A549 (cell line): ENCODE results near the gene SRCAP. TPM values are rescaled to one million over a fixed set of nuclear protein-coding genes. Genes with fewer than 3 reads are reported as not detected.
A peak's percentile ranks its signal among the peaks of the same experiment; 100 is the strongest.

ENCODE experiments used
- ATAC-seq, 2 experiments: fragments of 200-7000 bp in 1 of 2; fragments of >200 bp in 1 of 2; cut with Nextera tagmentation in 1 of 2; cut with Tn5 transposase in 1 of 2; 3 replicates each; pipeline versions ENCODE4 v1.8.0 to v1.9.1; 2018 to 2020; ENCODE audit warnings: mild to moderate bottlenecking in 1 of 2, moderate library complexity in 1 of 2
- CTCF ChIA-PET: fragments of 300-600 bp; sonication (Branson Sonifier 250); formaldehyde crosslinking; extraction: SDS; loops from one replicate; lab custom pipeline; 2021; ENCODE audit warnings: antibody characterized with exemption, inconsistent platforms; lab: Yijun Ruan, JAX
- POLR2A ChIA-PET: fragments of 350-600 bp; formaldehyde crosslinking; extraction: SDS; loops from one replicate; lab custom pipeline; 2021; ENCODE audit warnings: antibody characterized with exemption, inconsistent platforms; lab: Yijun Ruan, JAX
- DNase-seq, 2 experiments: peaks; one replicate each; pipeline versions ENCODE4 v3.0.0 to v3.0.0-alpha.2; 2011 to 2016; ENCODE audit warnings: low read depth in 1 of 2, low spot score in 1 of 2
- FAIRE-seq: peaks from 2 replicates; lab custom pipeline; 2011; peaks lifted over from hg19 to GRCh38; lab: Jason Lieb, UNC
- H3K27ac ChIP-seq, 2 experiments: fragments of >200 bp; sonication (Bioruptor Twin); formaldehyde crosslinking; 3 replicates each; pipeline ENCODE4 v1.5.1; 2016 to 2017
- H3K4me1 ChIP-seq: fragments of >200 bp; sonication (Bioruptor Twin); formaldehyde crosslinking; 3 replicates; pipeline ENCODE4 v1.6.1; 2016
- H3K4me2 ChIP-seq: fragments of >200 bp; sonication (Bioruptor Twin); formaldehyde crosslinking; 3 replicates; pipeline ENCODE4 v1.6.1; 2016
- H3K4me3 ChIP-seq: fragments of >200 bp; sonication (Bioruptor Twin); formaldehyde crosslinking; 3 replicates; pipeline ENCODE4 v1.5.1; 2016
- H3K9me3 ChIP-seq: fragments of >200 bp; sonication (Bioruptor Twin); formaldehyde crosslinking; 3 replicates; pipeline ENCODE4 v1.6.1; 2016
- CBX2 ChIP-seq: fragments of 200-600 bp; sonication (generic); IDR thresholded peaks from 2 replicates; pipeline ENCODE4 v1.6.1; 2016; ENCODE audit warnings: low read depth, mild to moderate bottlenecking, borderline replicate concordance
- CBX8 ChIP-seq: fragments of 200-600 bp; sonication (generic); IDR thresholded peaks from 2 replicates; pipeline ENCODE4 v1.6.1; 2016
- CHD4 ChIP-seq: fragments of 200-600 bp; sonication (generic); IDR thresholded peaks from 2 replicates; pipeline ENCODE4 v1.6.1; 2016; ENCODE audit warnings: antibody characterized with exemption, mild to moderate bottlenecking, borderline replicate concordance
- EHMT2 ChIP-seq: fragments of 200-600 bp; sonication (generic); IDR thresholded peaks from 2 replicates; pipeline ENCODE4 v1.6.1; 2016; ENCODE audit warnings: antibody characterized with exemption, low read depth, mild to moderate bottlenecking, moderate library complexity
- GATA3 ChIP-seq: IDR thresholded peaks from 2 replicates; pipeline ENCODE4 v1.6.1; 2012; ENCODE audit warnings: borderline replicate concordance
- HOXB13 ChIP-seq: fragments of 250-450 bp; sonication (Bioruptor Pico); IDR thresholded peaks from 2 replicates; pipeline ENCODE4 v1.5.0; 2020; ENCODE audit warnings: low read depth, mild to moderate bottlenecking, moderate library complexity
- JUN ChIP-seq, 2 experiments: fragments of >200 bp; sonication (Bioruptor Twin); formaldehyde crosslinking; IDR thresholded peaks; 2 replicates in 1 of 2; 3 replicates in 1 of 2; pipeline ENCODE4 v1.6.1; 2016 to 2017
- KDM1A ChIP-seq: fragments of 200-600 bp; sonication (generic); IDR thresholded peaks from 2 replicates; pipeline ENCODE4 v1.6.1; 2016; ENCODE audit warnings: low read depth, mild to moderate bottlenecking
- KDM5A ChIP-seq: fragments of 200-600 bp; sonication (generic); IDR thresholded peaks from 2 replicates; pipeline ENCODE4 v1.6.1; 2016; ENCODE audit warnings: antibody characterized with exemption, mild to moderate bottlenecking
- NPAS2 ChIP-seq: fragments of 250-450 bp; sonication (Bioruptor Pico); IDR thresholded peaks from 2 replicates; pipeline ENCODE4 v1.8.0; 2022; ENCODE audit warnings: mild to moderate bottlenecking, moderate library complexity, borderline replicate concordance
- PHF8 ChIP-seq: fragments of 200-600 bp; sonication (generic); IDR thresholded peaks from 2 replicates; pipeline ENCODE4 v1.6.1; 2016; ENCODE audit warnings: low read depth, mild to moderate bottlenecking, antibody characterized with exemption, moderate library complexity, borderline replicate concordance
- RAD21 ChIP-seq, 2 experiments: fragments of >200 bp in 1 of 2; sonication (Bioruptor Twin) in 1 of 2; formaldehyde crosslinking in 1 of 2; IDR thresholded peaks in 1 of 2; conservative IDR thresholded peaks in 1 of 2; 2 replicates in 1 of 2; 3 replicates in 1 of 2; pipeline ENCODE4 v1.6.1; 2012 to 2018; ENCODE audit warnings: inconsistent platforms in 1 of 2
- SREBF2 ChIP-seq: fragments of 450-650 bp; IDR thresholded peaks from 2 replicates; pipeline ENCODE4 v1.6.1; 2014; ENCODE audit warnings: mild to moderate bottlenecking, moderate library complexity
- ZNF302 ChIP-seq: fragments of 250-450 bp; sonication (Bioruptor Pico); IDR thresholded peaks from 2 replicates; pipeline ENCODE4 v1.9.0; 2021; ENCODE audit warnings: inconsistent platforms, mild to moderate bottlenecking, moderate library complexity
- WGBS: methylation state at CpG from one replicate; pipeline ENCODE4 v1.1.6; 2017; ENCODE audit errors: missing lambda C conversion rate; 5-methylcytosine and 5-hydroxymethylcytosine counted together
- polyA plus RNA-seq, 4 experiments: library from polyadenylated mRNA; depleted of rRNA in 3 of 4; stranded (reverse); fragments of >200 nt; fragmentation: RNase III in 1 of 4; extraction: RNeasy Plus Mini Kit Qiagen cat#74134 plus additional on column Dnase treatment in 1 of 4; gene quantifications; 2 replicates in 3 of 4; 3 replicates in 1 of 4; pipeline ENCODE4 v1.2.3, GENCODE V29; 2011 to 2017
- TF ChIP-seq, protein P1 (sequence below): fragments of 250-450 bp; sonication (Bioruptor Pico); IDR thresholded peaks from 2 replicates; pipeline ENCODE4 v1.5.0; 2020; ENCODE audit warnings: low read depth, mild to moderate bottlenecking, moderate library complexity
- TF ChIP-seq, protein P2 (sequence below): IDR thresholded peaks from 2 replicates; pipeline ENCODE4 v1.6.1; 2012
- TF ChIP-seq, protein P3 (sequence below): fragments of >200 bp; sonication (Bioruptor Twin); formaldehyde crosslinking; IDR thresholded peaks from 2 replicates; pipeline ENCODE4 v1.6.1; 2016
- TF ChIP-seq, protein P4 (sequence below): IDR thresholded peaks from 2 replicates; pipeline ENCODE4 v1.6.1; 2012; ENCODE audit warnings: low read depth, borderline replicate concordance

The SRCAP gene
- polyA plus RNA-seq, 2 of the 4 experiments (the other 2 are of a cell fraction): 6.2 to 19.9 TPM

DNA sequence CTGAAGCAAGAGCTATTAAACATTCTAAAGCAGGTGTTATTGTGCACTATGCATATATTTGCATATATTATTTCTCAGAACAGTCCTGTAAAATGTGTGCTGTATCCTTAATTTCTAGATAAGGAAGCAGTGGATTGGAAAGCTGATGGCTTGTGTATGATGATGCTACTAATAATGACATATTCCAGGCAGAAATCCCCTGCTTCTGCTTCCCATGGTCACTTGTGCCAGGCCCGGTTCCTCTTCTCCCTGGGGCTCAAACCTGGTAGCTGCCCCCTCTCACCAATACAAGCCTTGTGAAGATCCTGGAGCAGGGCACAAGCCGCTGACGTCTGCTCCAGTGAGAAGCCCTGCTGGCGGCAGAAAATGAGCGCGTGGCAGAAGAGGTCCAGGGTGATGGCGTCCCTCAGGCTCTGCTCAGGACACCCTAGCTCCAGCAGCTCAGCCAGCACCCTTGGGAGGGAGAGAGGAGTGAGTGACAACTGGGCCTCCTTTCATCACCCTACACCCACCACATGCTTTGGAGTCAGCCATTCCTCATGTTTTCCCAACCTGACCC lies 61.1 kb downstream of the SRCAP start:
- no peaks in the 10 kb centered on the region for H3K9me3 ChIP-seq
- H3K4me1 ChIP-seq: peaks cover 19% of the 10 kb centered on the region
- no peak overlapping the region for H3K4me3 ChIP-seq
- POLR2A ChIA-PET: interaction anchor here (1.8 kb wide), 1 partner anchor 12 kb away, joined by 8 read pairs; the partner anchor contains the start of gene PHKG2
- H3K4me2 ChIP-seq: no peak overlapping the region
- FAIRE-seq (no peak), DNase-seq (no peak), ATAC-seq (no peak)
- CTCF ChIA-PET: interaction anchor here (0.6 to 2.2 kb wide), 4 partner anchors 20 to 54 kb away, joined by 3 to 5 read pairs (median 4); a partner anchor contains a TSS
- TF ChIP-seq, protein P1, sequence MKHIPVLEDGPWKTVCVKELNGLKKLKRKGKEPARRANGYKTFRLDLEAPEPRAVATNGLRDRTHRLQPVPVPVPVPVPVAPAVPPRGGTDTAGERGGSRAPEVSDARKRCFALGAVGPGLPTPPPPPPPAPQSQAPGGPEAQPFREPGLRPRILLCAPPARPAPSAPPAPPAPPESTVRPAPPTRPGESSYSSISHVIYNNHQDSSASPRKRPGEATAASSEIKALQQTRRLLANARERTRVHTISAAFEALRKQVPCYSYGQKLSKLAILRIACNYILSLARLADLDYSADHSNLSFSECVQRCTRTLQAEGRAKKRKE (CRISPR knock-in tag): no peak
- TF ChIP-seq KDM1A: no peak
- TF ChIP-seq CHD4: no peak
- TF ChIP-seq, protein P2, sequence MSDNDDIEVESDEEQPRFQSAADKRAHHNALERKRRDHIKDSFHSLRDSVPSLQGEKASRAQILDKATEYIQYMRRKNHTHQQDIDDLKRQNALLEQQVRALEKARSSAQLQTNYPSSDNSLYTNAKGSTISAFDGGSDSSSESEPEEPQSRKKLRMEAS: no peak
- no peak for TF ChIP-seq SREBF2
- TF ChIP-seq HOXB13 (CRISPR knock-in tag): no peak
- H3K27ac ChIP-seq: no peak overlapping the region
- WGBS: 95% methylated on average over 7 of the region's 7 CpGs

DNA sequence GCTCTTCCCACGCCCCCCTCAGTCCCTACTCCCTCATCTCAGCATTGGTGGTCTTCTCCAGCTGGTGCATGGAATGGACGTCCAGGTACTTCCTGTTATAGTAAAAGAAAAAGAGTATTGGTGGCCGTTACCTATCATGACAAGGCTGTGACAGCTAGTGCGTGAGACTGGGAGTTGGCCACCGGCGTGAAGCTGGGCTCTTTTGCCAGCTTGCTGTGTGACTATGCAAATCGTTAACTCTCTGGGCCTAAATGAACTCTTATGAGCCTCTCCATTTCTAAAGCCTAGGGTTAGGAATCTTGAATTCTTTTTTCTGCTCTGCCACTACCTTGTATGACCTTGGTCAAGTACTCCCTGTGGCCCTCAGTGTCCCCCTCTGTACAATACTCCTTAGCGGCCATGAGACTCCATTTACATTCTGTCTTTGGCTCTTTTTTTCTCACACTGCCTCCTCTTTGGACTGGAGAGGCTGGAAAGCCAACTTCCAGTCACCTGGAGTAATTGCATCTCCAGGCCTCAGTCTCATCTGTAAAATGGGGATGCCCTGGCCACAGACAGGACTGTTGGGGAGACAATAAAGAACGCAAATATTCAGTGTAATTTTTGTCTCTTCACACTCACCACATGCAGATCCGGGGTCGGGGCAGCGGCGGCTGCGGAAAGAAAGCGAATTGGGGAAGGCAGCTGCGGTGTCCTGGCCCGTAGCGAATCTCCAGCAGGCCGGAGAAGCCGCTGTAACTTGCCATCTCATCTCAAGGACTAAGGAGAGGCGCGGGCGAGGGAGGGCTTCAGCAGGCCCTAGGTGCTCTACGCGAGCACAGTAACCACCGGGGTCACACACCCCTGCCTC lies 61.8 kb downstream of the SRCAP start:
- POLR2A ChIA-PET: interaction anchor here (1.0 to 1.8 kb wide), 3 partner anchors 13 kb away, joined by 3 to 8 read pairs (median 3); partner anchors contain the start of gene PHKG2
- DNase-seq (no peak), ATAC-seq (no peak), FAIRE-seq (no peak)
- CTCF ChIA-PET: interaction anchor here (1.1 to 2.2 kb wide), 4 partner anchors 9 to 54 kb away, joined by 3 to 5 read pairs (median 4); a partner anchor contains a TSS
- TF ChIP-seq, protein P3, sequence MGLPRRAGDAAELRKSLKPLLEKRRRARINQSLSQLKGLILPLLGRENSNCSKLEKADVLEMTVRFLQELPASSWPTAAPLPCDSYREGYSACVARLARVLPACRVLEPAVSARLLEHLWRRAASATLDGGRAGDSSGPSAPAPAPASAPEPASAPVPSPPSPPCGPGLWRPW: no peak
- TF ChIP-seq JUN (IDR thresholded peaks at IDR 0.05) (no peak), CHD4 (no peak), EHMT2 (no peak), KDM1A (no peak), ZNF302 (CRISPR knock-in tag) (no peak), KDM5A (no peak), RAD21 (conservative IDR thresholded peaks at IDR 0.05 in 1 of 2, IDR thresholded peaks at IDR 0.05 in 1 of 2) (no peak), CBX2 (no peak)
- 77% methylated on average over 26 of the region's 26 CpGs for WGBS
- Histone ChIP-seq H3K4me2 (peak overlapping the region; percentile 98), H3K27ac (peak overlapping the region in 1 of 2 experiments; percentile 82; a peak in 4 of 6 replicates), H3K4me3 (peak overlapping the region; percentile 68), H3K4me1 (peaks cover 19% of the 10 kb centered on the region), H3K9me3 (no peaks in the 10 kb centered on the region)

- Histone ChIP-seq H3K4me1 (peaks cover 19% of the 10 kb centered on the region), H3K9me3 (no peaks in the 10 kb centered on the region), H3K27ac (peak overlapping the region; percentile 63 to 82), H3K4me3 (peak overlapping the region; percentile 68), H3K4me2 (peak overlapping the region; percentile 98)
- ATAC-seq: peak; percentile 48 to 70
- WGBS: 7% methylated on average over 33 of the region's 64 CpGs
- TF ChIP-seq CBX8 (no peak), NPAS2 (CRISPR knock-in tag) (no peak), GATA3 (no peak), PHF8 (0 out of 2 replicates have a peak, but pooled peaks have one; percentile 22), KDM1A (0 out of 2 replicates have a peak, but pooled peaks have one; percentile 52)
- TF ChIP-seq, protein P2: no peak; the same call in 1 of the 2 replicates
- TF ChIP-seq, protein P4, sequence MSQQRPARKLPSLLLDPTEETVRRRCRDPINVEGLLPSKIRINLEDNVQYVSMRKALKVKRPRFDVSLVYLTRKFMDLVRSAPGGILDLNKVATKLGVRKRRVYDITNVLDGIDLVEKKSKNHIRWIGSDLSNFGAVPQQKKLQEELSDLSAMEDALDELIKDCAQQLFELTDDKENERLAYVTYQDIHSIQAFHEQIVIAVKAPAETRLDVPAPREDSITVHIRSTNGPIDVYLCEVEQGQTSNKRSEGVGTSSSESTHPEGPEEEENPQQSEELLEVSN: peak; percentile 3; the same call in 1 of the 2 replicates
- ChIA-PET CTCF (interaction anchor here (1.1 kb wide), 1 partner anchor 10 kb away, joined by 4 read pairs; no protein-coding TSS in a partner anchor), POLR2A (interaction anchor here (1.0 to 1.2 kb wide), 2 partner anchors 13 to 14 kb away, joined by 3 read pairs; partner anchors contain the start of gene PHKG2)
- no peak for FAIRE-seq
- no peak for DNase-seq
Observed at GRCh38 chr16:30761427-30761927, 62.5 kb downstream of the SRCAP start.
